ENCODE data around the gene FMO1.

FMO1 gene

DNA sequence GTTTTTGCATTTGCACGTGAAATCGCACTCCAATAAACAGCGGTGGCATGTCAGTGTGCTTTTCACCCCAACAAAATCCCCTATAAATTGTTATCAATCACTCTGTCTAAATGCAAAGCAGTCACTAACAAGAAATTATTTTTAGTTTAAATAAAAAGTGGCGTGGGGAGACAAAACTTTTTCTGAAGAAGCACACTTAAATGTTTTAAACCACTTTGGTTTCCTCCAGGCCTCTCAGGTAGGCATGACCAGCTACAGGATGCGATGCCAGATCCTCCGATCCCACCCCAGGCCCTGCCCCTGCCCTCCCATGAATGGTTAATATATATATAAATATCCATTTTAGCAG is 3.6 kb downstream of the FMO1 start:
- no peaks in the 10 kb centered on the region for H3K9me3 ChIP-seq (ENCODE audit: low read length)
- H3K27me3 ChIP-seq (ENCODE audit: insufficient read depth, low read length): 0 out of 2 replicates have a peak, but pooled peaks cover 1% of the 10 kb centered on the region
- no peak overlapping the region for H3K4me2 ChIP-seq (ENCODE audit: low read length)
- no peak overlapping the region for H3K4me3 ChIP-seq (ENCODE audit: low read depth, low read length, poor library complexity, severe bottlenecking)
- TF ChIP-seq, protein P1, sequence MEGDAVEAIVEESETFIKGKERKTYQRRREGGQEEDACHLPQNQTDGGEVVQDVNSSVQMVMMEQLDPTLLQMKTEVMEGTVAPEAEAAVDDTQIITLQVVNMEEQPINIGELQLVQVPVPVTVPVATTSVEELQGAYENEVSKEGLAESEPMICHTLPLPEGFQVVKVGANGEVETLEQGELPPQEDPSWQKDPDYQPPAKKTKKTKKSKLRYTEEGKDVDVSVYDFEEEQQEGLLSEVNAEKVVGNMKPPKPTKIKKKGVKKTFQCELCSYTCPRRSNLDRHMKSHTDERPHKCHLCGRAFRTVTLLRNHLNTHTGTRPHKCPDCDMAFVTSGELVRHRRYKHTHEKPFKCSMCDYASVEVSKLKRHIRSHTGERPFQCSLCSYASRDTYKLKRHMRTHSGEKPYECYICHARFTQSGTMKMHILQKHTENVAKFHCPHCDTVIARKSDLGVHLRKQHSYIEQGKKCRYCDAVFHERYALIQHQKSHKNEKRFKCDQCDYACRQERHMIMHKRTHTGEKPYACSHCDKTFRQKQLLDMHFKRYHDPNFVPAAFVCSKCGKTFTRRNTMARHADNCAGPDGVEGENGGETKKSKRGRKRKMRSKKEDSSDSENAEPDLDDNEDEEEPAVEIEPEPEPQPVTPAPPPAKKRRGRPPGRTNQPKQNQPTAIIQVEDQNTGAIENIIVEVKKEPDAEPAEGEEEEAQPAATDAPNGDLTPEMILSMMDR (IDR thresholded peaks at IDR 0.05; ENCODE audit: low read length): no peak
- no peak for TF ChIP-seq EZH2 (IDR thresholded peaks at IDR 0.05; ENCODE audit: borderline replicate concordance, low read length)
- H3K4me1 ChIP-seq (ENCODE audit: insufficient read depth, low read length, severe bottlenecking): peaks cover 12% of the 10 kb centered on the region
- no peaks in the 10 kb centered on the region for H3K36me3 ChIP-seq (ENCODE audit: insufficient read depth, low read length)
- H3F3A ChIP-seq (ENCODE audit: insufficient read depth, low read length): no peaks in the 10 kb centered on the region
- no peaks in the 10 kb centered on the region for H4K20me1 ChIP-seq (ENCODE audit: insufficient read depth, low read length)
- H3K79me2 ChIP-seq (ENCODE audit: insufficient read depth, low read length): no peaks in the 10 kb centered on the region
- no peak overlapping the region for H3K9ac ChIP-seq (ENCODE audit: low read length)
- H3K9me2 ChIP-seq (ENCODE audit: low read depth, low read length): no peaks in the 10 kb centered on the region
- no peak overlapping the region for H2AFZ ChIP-seq (ENCODE audit: low read length)
- H3K27ac ChIP-seq (ENCODE audit: low read depth, low read length, poor library complexity, severe bottlenecking): no peak overlapping the region

DNA sequence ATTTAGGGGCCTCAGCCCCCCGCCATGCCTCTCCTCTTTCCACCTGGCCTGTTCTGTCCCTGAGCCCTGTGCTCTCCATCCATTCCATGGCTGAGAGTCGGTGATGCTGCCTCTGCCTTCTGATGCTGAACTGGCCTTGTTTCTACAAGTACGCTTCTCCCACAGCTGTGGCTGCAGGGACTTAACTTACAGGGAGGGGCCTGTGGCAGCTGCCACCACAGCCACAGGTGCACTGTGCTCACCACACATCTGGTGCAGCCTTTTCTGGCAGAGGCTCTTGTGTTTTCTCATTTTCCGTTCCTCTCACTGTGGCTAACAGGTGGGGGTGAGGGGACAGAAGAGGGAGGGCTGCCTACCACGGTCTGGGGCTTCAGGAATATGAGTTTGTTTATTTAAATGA is 4.2 kb downstream of the FMO1 start:
- H3K4me2 ChIP-seq (ENCODE audit: low read length): 0 out of 2 replicates have a peak overlapping the region, but pooled peaks have one; percentile 17
- H3K36me3 ChIP-seq (ENCODE audit: insufficient read depth, low read length): no peaks in the 10 kb centered on the region
- H3K79me2 ChIP-seq (ENCODE audit: insufficient read depth, low read length): no peaks in the 10 kb centered on the region
- H2AFZ ChIP-seq (ENCODE audit: low read length): no peak overlapping the region
- H3K9ac ChIP-seq (ENCODE audit: low read length): no peak overlapping the region
- H3K27ac ChIP-seq (ENCODE audit: low read depth, low read length, poor library complexity, severe bottlenecking): peak overlapping the region; percentile 29
- no peaks in the 10 kb centered on the region for H3K9me3 ChIP-seq (ENCODE audit: low read length)
- no peaks in the 10 kb centered on the region for H3F3A ChIP-seq (ENCODE audit: insufficient read depth, low read length)
- H3K4me3 ChIP-seq (ENCODE audit: low read depth, low read length, poor library complexity, severe bottlenecking): no peak overlapping the region
- no peaks in the 10 kb centered on the region for H3K9me2 ChIP-seq (ENCODE audit: low read depth, low read length)
- TF ChIP-seq, protein P1 (IDR thresholded peaks at IDR 0.05; ENCODE audit: low read length): no peak
- TF ChIP-seq EZH2 (IDR thresholded peaks at IDR 0.05; ENCODE audit: borderline replicate concordance, low read length): no peak
- H4K20me1 ChIP-seq (ENCODE audit: insufficient read depth, low read length): no peaks in the 10 kb centered on the region
- 0 out of 2 replicates have a peak, but pooled peaks cover 3% of the 10 kb centered on the region for H3K27me3 ChIP-seq (ENCODE audit: insufficient read depth, low read length)
- H3K4me1 ChIP-seq (ENCODE audit: insufficient read depth, low read length, severe bottlenecking): peaks cover 12% of the 10 kb centered on the region

DNA sequence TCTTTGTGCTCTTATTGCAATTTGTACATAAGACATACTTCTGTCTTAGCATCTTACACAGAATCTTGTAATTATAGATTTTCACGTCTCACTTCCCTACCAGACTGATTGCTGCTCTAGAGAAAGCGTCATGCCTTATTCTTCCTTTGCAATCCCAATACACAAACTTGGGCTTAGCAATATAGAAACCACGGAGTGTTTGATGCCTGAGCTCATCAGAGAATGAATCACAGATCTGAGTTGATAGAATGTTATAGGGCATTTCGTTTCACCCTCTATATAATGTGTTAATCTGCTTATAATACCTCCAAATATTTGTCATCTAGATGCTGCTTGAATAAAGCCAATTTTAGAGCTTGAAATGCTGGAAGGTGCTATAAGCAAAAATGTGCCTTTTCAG is 6.6 kb downstream of the FMO1 start:
- TF ChIP-seq EZH2 (IDR thresholded peaks at IDR 0.05; ENCODE audit: borderline replicate concordance, low read length): no peak
- Histone ChIP-seq H4K20me1 (ENCODE audit: insufficient read depth, low read length) (no peaks in the 10 kb centered on the region), H3F3A (ENCODE audit: insufficient read depth, low read length) (no peaks in the 10 kb centered on the region), H3K9me2 (ENCODE audit: low read depth, low read length) (no peaks in the 10 kb centered on the region), H2AFZ (ENCODE audit: low read length) (no peak overlapping the region), H3K36me3 (ENCODE audit: insufficient read depth, low read length) (no peaks in the 10 kb centered on the region), H3K79me2 (ENCODE audit: insufficient read depth, low read length) (no peaks in the 10 kb centered on the region), H3K4me1 (ENCODE audit: insufficient read depth, low read length, severe bottlenecking) (peaks cover 12% of the 10 kb centered on the region), H3K9me3 (ENCODE audit: low read length) (no peaks in the 10 kb centered on the region), H3K4me3 (ENCODE audit: low read depth, low read length, poor library complexity, severe bottlenecking) (no peak overlapping the region), H3K27me3 (ENCODE audit: insufficient read depth, low read length) (0 out of 2 replicates have a peak, but pooled peaks cover 3% of the 10 kb centered on the region), H3K27ac (ENCODE audit: low read depth, low read length, poor library complexity, severe bottlenecking) (no peak overlapping the region), H3K4me2 (ENCODE audit: low read length) (no peak overlapping the region), H3K9ac (ENCODE audit: low read length) (no peak overlapping the region)

DNA sequence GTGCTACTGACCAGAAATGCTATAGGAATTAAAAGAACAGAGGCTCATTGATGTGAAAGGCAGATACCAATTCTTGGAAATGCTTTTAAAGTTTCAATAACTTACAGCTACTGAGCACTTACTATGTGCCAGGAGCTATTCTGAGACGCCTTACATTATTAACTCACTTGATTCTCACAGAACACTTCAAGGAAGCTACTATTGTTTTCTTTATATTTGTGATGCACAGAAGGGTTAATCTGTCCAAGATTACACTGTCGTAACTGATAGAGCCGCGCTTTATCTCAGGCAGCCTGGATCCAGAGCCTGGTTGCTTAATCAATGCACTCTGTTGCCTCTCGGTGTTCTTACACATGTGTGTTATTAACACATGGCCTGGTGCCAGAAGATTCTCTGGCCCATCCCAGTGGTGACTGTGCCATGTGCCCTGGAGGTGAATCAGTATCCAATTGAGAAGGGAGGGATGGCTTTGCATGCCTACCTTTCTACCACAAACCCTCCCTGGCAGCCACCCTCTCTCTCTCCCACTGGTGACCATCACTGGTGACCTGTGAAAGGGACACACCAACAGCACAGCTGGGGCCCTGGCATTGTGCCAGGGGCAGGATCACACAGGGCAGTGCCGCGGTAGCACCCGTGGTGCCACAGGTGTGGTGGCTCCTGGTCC is 8.8 kb downstream of the FMO1 start:
- Histone ChIP-seq H4K20me1 (ENCODE audit: insufficient read depth, low read length) (no peaks in the 10 kb centered on the region), H2AFZ (ENCODE audit: low read length) (no peak overlapping the region), H3K4me3 (ENCODE audit: low read depth, low read length, poor library complexity, severe bottlenecking) (no peak overlapping the region), H3K36me3 (ENCODE audit: insufficient read depth, low read length) (no peaks in the 10 kb centered on the region), H3K4me1 (ENCODE audit: insufficient read depth, low read length, severe bottlenecking) (peaks cover 12% of the 10 kb centered on the region), H3K4me2 (ENCODE audit: low read length) (no peak overlapping the region), H3K9me2 (ENCODE audit: low read depth, low read length) (no peaks in the 10 kb centered on the region), H3F3A (ENCODE audit: insufficient read depth, low read length) (no peaks in the 10 kb centered on the region), H3K27me3 (ENCODE audit: insufficient read depth, low read length) (0 out of 2 replicates have a peak, but pooled peaks cover 3% of the 10 kb centered on the region), H3K9ac (ENCODE audit: low read length) (no peak overlapping the region), H3K79me2 (ENCODE audit: insufficient read depth, low read length) (no peaks in the 10 kb centered on the region), H3K9me3 (ENCODE audit: low read length) (no peaks in the 10 kb centered on the region), H3K27ac (ENCODE audit: low read depth, low read length, poor library complexity, severe bottlenecking) (no peak overlapping the region)
- TF ChIP-seq EZH2 (IDR thresholded peaks at IDR 0.05; ENCODE audit: borderline replicate concordance, low read length): no peak
- TF ChIP-seq, protein P1 (IDR thresholded peaks at IDR 0.05; ENCODE audit: low read length): no peak
